ENCODE data around the gene DTX3. TPM values are rescaled to one million over a fixed set of nuclear protein-coding genes. Genes with fewer than 3 reads are reported as not detected.
A peak's percentile ranks its signal among the peaks of the same experiment; 100 is the strongest.

The DTX3 gene
- total RNA-seq, 1 experiment from 2014 or later, result 67.5 TPM

DNA sequence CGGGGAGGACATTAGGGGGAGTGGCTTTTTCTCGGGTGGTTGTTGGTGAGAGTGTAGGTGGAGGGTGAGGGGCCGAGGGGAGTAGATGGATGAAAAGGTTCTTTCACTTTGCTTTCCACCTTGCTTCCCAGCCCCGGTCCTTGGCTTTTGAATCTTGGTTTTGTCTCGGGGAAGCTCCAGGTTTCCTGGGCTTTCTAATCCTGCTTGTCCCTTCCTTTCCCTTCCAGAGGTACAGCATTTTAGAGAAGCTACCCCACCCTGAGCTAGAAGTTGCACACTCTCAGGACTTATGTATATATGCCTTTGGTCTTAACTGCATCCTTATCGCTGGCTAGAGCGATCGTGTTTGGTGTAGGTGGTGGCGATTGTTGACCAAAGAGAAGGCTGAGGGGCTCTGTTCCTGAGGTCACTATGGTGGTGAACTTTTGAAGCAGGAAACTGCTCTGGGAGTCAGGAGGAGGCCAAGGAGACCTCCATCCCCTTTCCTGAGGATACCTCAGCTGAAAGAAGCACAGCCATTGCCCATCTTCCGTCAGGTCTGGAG is 12.8 kb upstream of the DTX3 start:
- H3K9me3 Mint-ChIP-seq, result no peaks in the 10 kb centered on the region
- no peaks in the 10 kb centered on the region for H3K27me3 ChIP-seq (ENCODE audit: insufficient read depth, low read length)
- no peak overlapping the region for H3K56ac ChIP-seq (ENCODE audit: insufficient read length, low read depth, low read length)
- H2BK12ac ChIP-seq (ENCODE audit: insufficient read length, low read depth, low read length), result no peak overlapping the region
- H3K4me1 ChIP-seq (ENCODE audit: insufficient read depth, low read length), result peaks cover 5% of the 10 kb centered on the region; the same call in 1 of the 2 replicates
- no peak overlapping the region for H2AFZ ChIP-seq (ENCODE audit: low read length)
- H4K91ac ChIP-seq (ENCODE audit: insufficient read length, low read depth, low read length), result no peak overlapping the region
- no peak overlapping the region for H3K27ac ChIP-seq (ENCODE audit: insufficient read length, low read depth, low read length)
- H4K5ac ChIP-seq (ENCODE audit: insufficient read length, low read depth, low read length), result no peak overlapping the region
- no peak overlapping the region for H2AK5ac ChIP-seq (ENCODE audit: insufficient read length, low read length)
- DNase-seq, result no peak
- H2BK120ac ChIP-seq (ENCODE audit: low read depth, low read length, poor library complexity, severe bottlenecking), result no peak overlapping the region
- peak overlapping the region; percentile 35 for H3K9ac ChIP-seq (ENCODE audit: extremely low read depth, insufficient read length, low read length)
- peak overlapping the region; percentile 84 to 93 for H3K4me3 Mint-ChIP-seq
- no peak overlapping the region for H3K23ac ChIP-seq (ENCODE audit: insufficient read length, low read depth, low read length)
- H3T11ph ChIP-seq (ENCODE audit: low read length), result no peak overlapping the region
- peaks cover 0 to 20% (median 10%) of the 10 kb centered on the region in 3 experiments; a peak in 6 of 7 replicates for H3K36me3 Mint-ChIP-seq (ENCODE audit: insufficient read depth in 1 of 3, low read depth in 3 of 3)
- WGBS (ENCODE audit: extremely low coverage, insufficient read length, low lambda C conversion rate), result no CpG with 5 or more reads among the region's 10 CpGs
- H2BK15ac ChIP-seq (ENCODE audit: low read depth, low read length), result no peak overlapping the region
- H3K27me3 Mint-ChIP-seq (ENCODE audit: low read depth), result no peaks in the 10 kb centered on the region
- no peak overlapping the region for H3K4ac ChIP-seq (ENCODE audit: low read depth, low read length)
- peaks cover 15 to 20% of the 10 kb centered on the region in 2 experiments for H3K4me1 Mint-ChIP-seq
- no peak overlapping the region for H4K8ac ChIP-seq (replicated peaks; ENCODE audit: insufficient read length, low read depth, low read length)
- H2BK20ac ChIP-seq (ENCODE audit: low read depth, low read length, poor library complexity, severe bottlenecking), result no peak overlapping the region
- peaks cover 3% of the 10 kb centered on the region; the same call in 1 of the 2 replicates for H3K79me2 ChIP-seq (ENCODE audit: insufficient read depth, low read length)
- peak overlapping the region; percentile 58 for H3K4me2 ChIP-seq (ENCODE audit: insufficient read depth, insufficient read length, low read length)
- TF ChIP-seq, protein P1, sequence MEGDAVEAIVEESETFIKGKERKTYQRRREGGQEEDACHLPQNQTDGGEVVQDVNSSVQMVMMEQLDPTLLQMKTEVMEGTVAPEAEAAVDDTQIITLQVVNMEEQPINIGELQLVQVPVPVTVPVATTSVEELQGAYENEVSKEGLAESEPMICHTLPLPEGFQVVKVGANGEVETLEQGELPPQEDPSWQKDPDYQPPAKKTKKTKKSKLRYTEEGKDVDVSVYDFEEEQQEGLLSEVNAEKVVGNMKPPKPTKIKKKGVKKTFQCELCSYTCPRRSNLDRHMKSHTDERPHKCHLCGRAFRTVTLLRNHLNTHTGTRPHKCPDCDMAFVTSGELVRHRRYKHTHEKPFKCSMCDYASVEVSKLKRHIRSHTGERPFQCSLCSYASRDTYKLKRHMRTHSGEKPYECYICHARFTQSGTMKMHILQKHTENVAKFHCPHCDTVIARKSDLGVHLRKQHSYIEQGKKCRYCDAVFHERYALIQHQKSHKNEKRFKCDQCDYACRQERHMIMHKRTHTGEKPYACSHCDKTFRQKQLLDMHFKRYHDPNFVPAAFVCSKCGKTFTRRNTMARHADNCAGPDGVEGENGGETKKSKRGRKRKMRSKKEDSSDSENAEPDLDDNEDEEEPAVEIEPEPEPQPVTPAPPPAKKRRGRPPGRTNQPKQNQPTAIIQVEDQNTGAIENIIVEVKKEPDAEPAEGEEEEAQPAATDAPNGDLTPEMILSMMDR (conservative IDR thresholded peaks at IDR 0.05), result no peak
- H3K23me2 ChIP-seq (ENCODE audit: insufficient read length, low read depth, low read length, poor library complexity, severe bottlenecking), result peaks cover 16% of the 10 kb centered on the region
- no peaks in the 10 kb centered on the region for H3K9me3 ChIP-seq (ENCODE audit: control insufficient read depth, low read depth, low read length)
- no peak overlapping the region for H3K14ac ChIP-seq (ENCODE audit: insufficient read depth, low read length)
- H2BK5ac ChIP-seq (ENCODE audit: insufficient read length, low read length), result no peak overlapping the region
- H3K27ac Mint-ChIP-seq, result peak overlapping the region in 1 of 3 experiments; percentile 91; a peak in 1 of 7 replicates
- H3K18ac ChIP-seq (ENCODE audit: insufficient read length, low read depth, low read length), result no peak overlapping the region
- peaks cover 8% of the 10 kb centered on the region for H3K79me1 ChIP-seq (ENCODE audit: insufficient read depth, low read depth, low read length, poor library complexity, severe bottlenecking)
- no peaks in the 10 kb centered on the region for H4K20me1 ChIP-seq (ENCODE audit: control insufficient read depth, insufficient read depth, insufficient read length)
